GM23338 (cell line): ENCODE measurements around the gene FOXP1. TPM values are rescaled to one million over a fixed set of nuclear protein-coding genes. Genes with fewer than 3 reads are reported as not detected.

Experiments used
- ATAC-seq: fragments of 200-7000 bp; cut with Tn5 transposase; 3 replicates; pipeline ENCODE4 v1.9.1; 2020
- DNase-seq: peaks from one replicate; pipeline ENCODE4 v3.0.0-alpha.2; 2015; ENCODE audit warnings: low spot score
- H2AFZ ChIP-seq: fragments of 200-600 bp; sonication (generic); 2 replicates; pipeline ENCODE4 v1.8.0; 2016; ENCODE audit warnings: antibody characterized with exemption, mild to moderate bottlenecking, moderate library complexity
- H3F3A ChIP-seq: fragments of 200-600 bp; sonication (generic); replicated peaks from 2 replicates; pipeline ENCODE4 v1.8.0; 2017; ENCODE audit warnings: antibody characterized with exemption, mixed run types, low read depth
- H3K27ac ChIP-seq: fragments of 200-600 bp; sonication (generic); 2 replicates; pipeline ENCODE4 v1.6.1; 2016; ENCODE audit warnings: low read depth
- H3K27me3 ChIP-seq: fragments of 200-600 bp; sonication (generic); 2 replicates; pipeline ENCODE4 v1.8.0; 2016; ENCODE audit warnings: mild to moderate bottlenecking, mixed run types, moderate library complexity; ENCODE audit not compliant: insufficient read depth
- H3K36me3 ChIP-seq: fragments of 200-600 bp; sonication (generic); 2 replicates; pipeline ENCODE4 v1.8.0; 2016; ENCODE audit warnings: mild to moderate bottlenecking; ENCODE audit not compliant: insufficient read depth
- H3K4me1 ChIP-seq: fragments of 200-600 bp; sonication (generic); 2 replicates; pipeline ENCODE4 v1.8.0; 2016; ENCODE audit warnings: mild to moderate bottlenecking, moderate library complexity; ENCODE audit not compliant: insufficient read depth
- H3K4me2 ChIP-seq: fragments of 200-600 bp; sonication (generic); 2 replicates; pipeline ENCODE4 v1.7.1; 2017; ENCODE audit warnings: mixed run types
- H3K4me3 ChIP-seq: fragments of 200-600 bp; sonication (generic); 2 replicates; pipeline ENCODE4 v1.6.1; 2016; ENCODE audit warnings: mixed run types
- H3K79me2 ChIP-seq: fragments of 200-600 bp; sonication (generic); replicated peaks from 2 replicates; pipeline ENCODE4 v1.8.0; 2017; ENCODE audit warnings: mild to moderate bottlenecking; ENCODE audit not compliant: insufficient read depth
- H3K9me2 ChIP-seq: fragments of 200-600 bp; sonication (generic); 2 replicates; pipeline ENCODE4 v1.8.0; 2017; ENCODE audit not compliant: insufficient read depth
- H4K20me1 ChIP-seq: fragments of 200-600 bp; sonication (generic); replicated peaks from 2 replicates; pipeline ENCODE4 v1.8.0; 2017; ENCODE audit warnings: mild to moderate bottlenecking; ENCODE audit not compliant: insufficient read depth
- H3K27ac Mint-ChIP-seq: 2 replicates; pipeline ENCODE4 v1.8.0; 2020; ENCODE audit warnings: inconsistent platforms, mild to moderate bottlenecking, moderate library complexity, mixed read lengths
- H3K27me3 Mint-ChIP-seq: 3 replicates; pipeline ENCODE4 v1.8.0; 2022; ENCODE audit warnings: low read depth, mild to moderate bottlenecking, moderate library complexity, mixed read lengths, inconsistent platforms; ENCODE audit not compliant: insufficient read depth, poor library complexity
- H3K36me3 Mint-ChIP-seq: 3 replicates; pipeline ENCODE4 v1.8.0; 2021; ENCODE audit warnings: low read depth, mild to moderate bottlenecking, inconsistent platforms, moderate library complexity, mixed read lengths
- H3K4me1 Mint-ChIP-seq: 3 replicates; pipeline ENCODE4 v1.8.0; 2020; ENCODE audit warnings: mild to moderate bottlenecking, inconsistent platforms, mixed read lengths
- H3K4me3 Mint-ChIP-seq: 3 replicates; pipeline ENCODE4 v1.8.0; 2021; ENCODE audit warnings: moderate library complexity, mild to moderate bottlenecking, inconsistent platforms, mixed read lengths
- H3K9me3 Mint-ChIP-seq: 3 replicates; pipeline ENCODE4 v1.8.0; 2020; ENCODE audit warnings: moderate library complexity, mild to moderate bottlenecking, inconsistent platforms, mixed read lengths
- CREB1 ChIP-seq: fragments of 250-450 bp; sonication (Bioruptor Pico); IDR thresholded peaks from 2 replicates; pipeline ENCODE4 v1.5.0; 2020; ENCODE audit warnings: low read depth, mild to moderate bottlenecking, moderate library complexity
- EZH2 ChIP-seq: fragments of 200-600 bp; sonication (generic); IDR thresholded peaks from one replicate; pipeline ENCODE4 v1.8.0; 2017; ENCODE audit warnings: antibody characterized with exemption, mild to moderate bottlenecking, low read depth; ENCODE audit not compliant: unreplicated experiment
- EZH2phosphoT487 ChIP-seq: fragments of 200-600 bp; sonication (generic); IDR thresholded peaks from one replicate; pipeline ENCODE4 v1.8.1; 2018; ENCODE audit warnings: antibody characterized with exemption; ENCODE audit not compliant: unreplicated experiment
- JUNB ChIP-seq: IDR thresholded peaks from one replicate; pipeline ENCODE4 v1.6.1; 2016; ENCODE audit warnings: antibody characterized with exemption; ENCODE audit not compliant: unreplicated experiment
- NANOG ChIP-seq: IDR thresholded peaks from 2 replicates; pipeline ENCODE4 v1.6.1; 2016; ENCODE audit warnings: antibody characterized with exemption, borderline replicate concordance
- POLR2AphosphoS5 ChIP-seq: IDR thresholded peaks from 2 replicates; pipeline ENCODE4 v1.6.1; 2016; ENCODE audit warnings: antibody characterized with exemption, low read depth
- STAT1 ChIP-seq: IDR thresholded peaks from one replicate; pipeline ENCODE4 v1.6.1; 2016; ENCODE audit warnings: antibody characterized with exemption; ENCODE audit not compliant: unreplicated experiment
- ZNF114 ChIP-seq: fragments of 250-450 bp; sonication (Bioruptor Pico); IDR thresholded peaks from 2 replicates; pipeline ENCODE4 v1.5.0; 2020; ENCODE audit warnings: mild to moderate bottlenecking, moderate library complexity
- ZNF331 ChIP-seq: fragments of 250-450 bp; sonication (Bioruptor Pico); IDR thresholded peaks from 2 replicates; pipeline ENCODE4 v1.5.0; 2020; ENCODE audit warnings: low read depth, mild to moderate bottlenecking, moderate library complexity
- polyA plus RNA-seq: library from polyadenylated mRNA; unstranded; fragments of >200 nt; fragmentation: Nextera tagmentation; extraction: Ambion mirVana; gene quantifications from 2 replicates; pipeline ENCODE4 v1.2.1, GENCODE V29; 2016
- total RNA-seq: library from RNA; depleted of rRNA; stranded (reverse); fragments of >200 nt; shearing (Covaris generic); gene quantifications from 2 replicates; pipeline ENCODE4 v1.2.3, GENCODE V29; 2014
- TF ChIP-seq, protein P1 (sequence below): IDR thresholded peaks from one replicate; pipeline ENCODE4 v1.6.1; 2018; ENCODE audit warnings: antibody characterized with exemption; ENCODE audit not compliant: unreplicated experiment
- TF ChIP-seq, protein P2 (sequence below): IDR thresholded peaks from 2 replicates; pipeline ENCODE4 v1.6.1; 2016; ENCODE audit warnings: antibody characterized with exemption
- TF ChIP-seq, protein P3 (sequence below), 2 experiments: fragments of 200-600 bp in 1 of 2; sonication (generic) in 1 of 2; conservative IDR thresholded peaks; 2 replicates each; pipeline versions ENCODE4 v1.5.1 to v1.6.1; 2016 to 2017; ENCODE audit warnings: antibody characterized with exemption in 2 of 2, low read depth in 2 of 2, mild to moderate bottlenecking in 2 of 2, moderate library complexity in 1 of 2
- TF ChIP-seq, protein P4 (sequence below): fragments of 250-450 bp; sonication (Bioruptor Pico); IDR thresholded peaks from 2 replicates; pipeline ENCODE4 v1.5.0; 2020; ENCODE audit warnings: mild to moderate bottlenecking, moderate library complexity

FOXP1 gene
- total and polyA plus RNA-seq, 2 experiments from 2014 or later: 32.9 to 35.5 TPM

DNA sequence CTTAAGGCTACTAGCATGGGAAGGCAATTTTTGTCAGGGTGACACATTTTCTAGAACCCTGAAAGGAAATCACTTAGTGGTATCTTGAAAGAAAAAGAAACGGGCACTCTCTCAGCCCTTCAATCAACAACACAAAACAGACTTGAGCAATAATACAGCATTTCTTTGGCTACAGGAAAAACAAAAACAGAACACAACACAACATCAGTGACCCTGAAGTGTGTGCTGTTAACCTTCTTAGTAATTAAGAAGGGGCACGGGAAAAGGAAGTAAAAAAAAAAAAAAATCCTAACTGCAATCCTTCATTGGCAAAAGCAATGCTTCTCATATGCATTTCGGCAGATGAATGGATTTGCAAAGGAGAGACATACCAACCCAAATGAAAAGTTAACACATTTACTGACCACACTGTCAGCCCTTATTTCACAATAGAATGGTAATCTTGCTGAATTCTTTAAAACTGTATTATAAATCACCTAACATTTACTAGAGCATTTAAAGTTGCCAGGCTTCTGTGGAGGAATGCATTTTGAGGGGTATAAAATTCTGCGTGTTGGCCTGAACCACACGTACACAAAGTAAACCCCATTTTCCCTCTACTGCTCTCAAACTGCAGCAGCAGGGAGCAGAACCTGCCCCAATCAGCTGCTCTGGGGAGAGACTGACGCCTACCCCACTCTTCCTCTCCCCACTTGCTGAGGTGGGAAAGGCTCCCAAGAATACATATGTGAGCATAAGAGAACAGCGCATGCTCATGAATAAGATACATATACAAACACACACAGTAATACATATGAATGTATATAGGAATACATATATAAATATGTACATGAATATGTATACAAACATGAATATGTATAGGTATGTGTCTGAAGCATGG, 198.5 kb downstream of the FOXP1 start:
- H3K4me3 Mint-ChIP-seq: no peak overlapping the region
- peaks cover 37% of the 10 kb centered on the region for H3K4me1 ChIP-seq
- no peaks in the 10 kb centered on the region for H3K9me3 Mint-ChIP-seq
- no peaks in the 10 kb centered on the region; the same call in 1 of the 2 replicates for H3K36me3 ChIP-seq
- H3K4me3 ChIP-seq: no peak overlapping the region
- peak overlapping the region; percentile 23 for H3K27ac ChIP-seq
- 0 out of 2 replicates have a peak, but pooled peaks cover 3% of the 10 kb centered on the region for H3F3A ChIP-seq
- H3K79me2 ChIP-seq: no peaks in the 10 kb centered on the region
- peak overlapping the region; percentile 13; the same call in 1 of the 2 replicates for H3K4me2 ChIP-seq
- no peak for TF ChIP-seq POLR2AphosphoS5
- no peak for TF ChIP-seq ZNF114
- TF ChIP-seq CREB1 (CRISPR knock-in tag): no peak
- no peak for TF ChIP-seq EZH2phosphoT487
- TF ChIP-seq, protein P1, sequence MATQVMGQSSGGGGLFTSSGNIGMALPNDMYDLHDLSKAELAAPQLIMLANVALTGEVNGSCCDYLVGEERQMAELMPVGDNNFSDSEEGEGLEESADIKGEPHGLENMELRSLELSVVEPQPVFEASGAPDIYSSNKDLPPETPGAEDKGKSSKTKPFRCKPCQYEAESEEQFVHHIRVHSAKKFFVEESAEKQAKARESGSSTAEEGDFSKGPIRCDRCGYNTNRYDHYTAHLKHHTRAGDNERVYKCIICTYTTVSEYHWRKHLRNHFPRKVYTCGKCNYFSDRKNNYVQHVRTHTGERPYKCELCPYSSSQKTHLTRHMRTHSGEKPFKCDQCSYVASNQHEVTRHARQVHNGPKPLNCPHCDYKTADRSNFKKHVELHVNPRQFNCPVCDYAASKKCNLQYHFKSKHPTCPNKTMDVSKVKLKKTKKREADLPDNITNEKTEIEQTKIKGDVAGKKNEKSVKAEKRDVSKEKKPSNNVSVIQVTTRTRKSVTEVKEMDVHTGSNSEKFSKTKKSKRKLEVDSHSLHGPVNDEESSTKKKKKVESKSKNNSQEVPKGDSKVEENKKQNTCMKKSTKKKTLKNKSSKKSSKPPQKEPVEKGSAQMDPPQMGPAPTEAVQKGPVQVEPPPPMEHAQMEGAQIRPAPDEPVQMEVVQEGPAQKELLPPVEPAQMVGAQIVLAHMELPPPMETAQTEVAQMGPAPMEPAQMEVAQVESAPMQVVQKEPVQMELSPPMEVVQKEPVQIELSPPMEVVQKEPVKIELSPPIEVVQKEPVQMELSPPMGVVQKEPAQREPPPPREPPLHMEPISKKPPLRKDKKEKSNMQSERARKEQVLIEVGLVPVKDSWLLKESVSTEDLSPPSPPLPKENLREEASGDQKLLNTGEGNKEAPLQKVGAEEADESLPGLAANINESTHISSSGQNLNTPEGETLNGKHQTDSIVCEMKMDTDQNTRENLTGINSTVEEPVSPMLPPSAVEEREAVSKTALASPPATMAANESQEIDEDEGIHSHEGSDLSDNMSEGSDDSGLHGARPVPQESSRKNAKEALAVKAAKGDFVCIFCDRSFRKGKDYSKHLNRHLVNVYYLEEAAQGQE: no peak
- no peak for TF ChIP-seq JUNB
- no peak for TF ChIP-seq EZH2
- no peak for TF ChIP-seq STAT1
- TF ChIP-seq, protein P2, sequence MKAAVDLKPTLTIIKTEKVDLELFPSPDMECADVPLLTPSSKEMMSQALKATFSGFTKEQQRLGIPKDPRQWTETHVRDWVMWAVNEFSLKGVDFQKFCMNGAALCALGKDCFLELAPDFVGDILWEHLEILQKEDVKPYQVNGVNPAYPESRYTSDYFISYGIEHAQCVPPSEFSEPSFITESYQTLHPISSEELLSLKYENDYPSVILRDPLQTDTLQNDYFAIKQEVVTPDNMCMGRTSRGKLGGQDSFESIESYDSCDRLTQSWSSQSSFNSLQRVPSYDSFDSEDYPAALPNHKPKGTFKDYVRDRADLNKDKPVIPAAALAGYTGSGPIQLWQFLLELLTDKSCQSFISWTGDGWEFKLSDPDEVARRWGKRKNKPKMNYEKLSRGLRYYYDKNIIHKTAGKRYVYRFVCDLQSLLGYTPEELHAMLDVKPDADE: no peak
- TF ChIP-seq, protein P3, sequence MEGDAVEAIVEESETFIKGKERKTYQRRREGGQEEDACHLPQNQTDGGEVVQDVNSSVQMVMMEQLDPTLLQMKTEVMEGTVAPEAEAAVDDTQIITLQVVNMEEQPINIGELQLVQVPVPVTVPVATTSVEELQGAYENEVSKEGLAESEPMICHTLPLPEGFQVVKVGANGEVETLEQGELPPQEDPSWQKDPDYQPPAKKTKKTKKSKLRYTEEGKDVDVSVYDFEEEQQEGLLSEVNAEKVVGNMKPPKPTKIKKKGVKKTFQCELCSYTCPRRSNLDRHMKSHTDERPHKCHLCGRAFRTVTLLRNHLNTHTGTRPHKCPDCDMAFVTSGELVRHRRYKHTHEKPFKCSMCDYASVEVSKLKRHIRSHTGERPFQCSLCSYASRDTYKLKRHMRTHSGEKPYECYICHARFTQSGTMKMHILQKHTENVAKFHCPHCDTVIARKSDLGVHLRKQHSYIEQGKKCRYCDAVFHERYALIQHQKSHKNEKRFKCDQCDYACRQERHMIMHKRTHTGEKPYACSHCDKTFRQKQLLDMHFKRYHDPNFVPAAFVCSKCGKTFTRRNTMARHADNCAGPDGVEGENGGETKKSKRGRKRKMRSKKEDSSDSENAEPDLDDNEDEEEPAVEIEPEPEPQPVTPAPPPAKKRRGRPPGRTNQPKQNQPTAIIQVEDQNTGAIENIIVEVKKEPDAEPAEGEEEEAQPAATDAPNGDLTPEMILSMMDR (conservative IDR thresholded peaks at IDR 0.05; ENCODE audit: low read depth in 2 of 2): no peak
- TF ChIP-seq, protein P4, sequence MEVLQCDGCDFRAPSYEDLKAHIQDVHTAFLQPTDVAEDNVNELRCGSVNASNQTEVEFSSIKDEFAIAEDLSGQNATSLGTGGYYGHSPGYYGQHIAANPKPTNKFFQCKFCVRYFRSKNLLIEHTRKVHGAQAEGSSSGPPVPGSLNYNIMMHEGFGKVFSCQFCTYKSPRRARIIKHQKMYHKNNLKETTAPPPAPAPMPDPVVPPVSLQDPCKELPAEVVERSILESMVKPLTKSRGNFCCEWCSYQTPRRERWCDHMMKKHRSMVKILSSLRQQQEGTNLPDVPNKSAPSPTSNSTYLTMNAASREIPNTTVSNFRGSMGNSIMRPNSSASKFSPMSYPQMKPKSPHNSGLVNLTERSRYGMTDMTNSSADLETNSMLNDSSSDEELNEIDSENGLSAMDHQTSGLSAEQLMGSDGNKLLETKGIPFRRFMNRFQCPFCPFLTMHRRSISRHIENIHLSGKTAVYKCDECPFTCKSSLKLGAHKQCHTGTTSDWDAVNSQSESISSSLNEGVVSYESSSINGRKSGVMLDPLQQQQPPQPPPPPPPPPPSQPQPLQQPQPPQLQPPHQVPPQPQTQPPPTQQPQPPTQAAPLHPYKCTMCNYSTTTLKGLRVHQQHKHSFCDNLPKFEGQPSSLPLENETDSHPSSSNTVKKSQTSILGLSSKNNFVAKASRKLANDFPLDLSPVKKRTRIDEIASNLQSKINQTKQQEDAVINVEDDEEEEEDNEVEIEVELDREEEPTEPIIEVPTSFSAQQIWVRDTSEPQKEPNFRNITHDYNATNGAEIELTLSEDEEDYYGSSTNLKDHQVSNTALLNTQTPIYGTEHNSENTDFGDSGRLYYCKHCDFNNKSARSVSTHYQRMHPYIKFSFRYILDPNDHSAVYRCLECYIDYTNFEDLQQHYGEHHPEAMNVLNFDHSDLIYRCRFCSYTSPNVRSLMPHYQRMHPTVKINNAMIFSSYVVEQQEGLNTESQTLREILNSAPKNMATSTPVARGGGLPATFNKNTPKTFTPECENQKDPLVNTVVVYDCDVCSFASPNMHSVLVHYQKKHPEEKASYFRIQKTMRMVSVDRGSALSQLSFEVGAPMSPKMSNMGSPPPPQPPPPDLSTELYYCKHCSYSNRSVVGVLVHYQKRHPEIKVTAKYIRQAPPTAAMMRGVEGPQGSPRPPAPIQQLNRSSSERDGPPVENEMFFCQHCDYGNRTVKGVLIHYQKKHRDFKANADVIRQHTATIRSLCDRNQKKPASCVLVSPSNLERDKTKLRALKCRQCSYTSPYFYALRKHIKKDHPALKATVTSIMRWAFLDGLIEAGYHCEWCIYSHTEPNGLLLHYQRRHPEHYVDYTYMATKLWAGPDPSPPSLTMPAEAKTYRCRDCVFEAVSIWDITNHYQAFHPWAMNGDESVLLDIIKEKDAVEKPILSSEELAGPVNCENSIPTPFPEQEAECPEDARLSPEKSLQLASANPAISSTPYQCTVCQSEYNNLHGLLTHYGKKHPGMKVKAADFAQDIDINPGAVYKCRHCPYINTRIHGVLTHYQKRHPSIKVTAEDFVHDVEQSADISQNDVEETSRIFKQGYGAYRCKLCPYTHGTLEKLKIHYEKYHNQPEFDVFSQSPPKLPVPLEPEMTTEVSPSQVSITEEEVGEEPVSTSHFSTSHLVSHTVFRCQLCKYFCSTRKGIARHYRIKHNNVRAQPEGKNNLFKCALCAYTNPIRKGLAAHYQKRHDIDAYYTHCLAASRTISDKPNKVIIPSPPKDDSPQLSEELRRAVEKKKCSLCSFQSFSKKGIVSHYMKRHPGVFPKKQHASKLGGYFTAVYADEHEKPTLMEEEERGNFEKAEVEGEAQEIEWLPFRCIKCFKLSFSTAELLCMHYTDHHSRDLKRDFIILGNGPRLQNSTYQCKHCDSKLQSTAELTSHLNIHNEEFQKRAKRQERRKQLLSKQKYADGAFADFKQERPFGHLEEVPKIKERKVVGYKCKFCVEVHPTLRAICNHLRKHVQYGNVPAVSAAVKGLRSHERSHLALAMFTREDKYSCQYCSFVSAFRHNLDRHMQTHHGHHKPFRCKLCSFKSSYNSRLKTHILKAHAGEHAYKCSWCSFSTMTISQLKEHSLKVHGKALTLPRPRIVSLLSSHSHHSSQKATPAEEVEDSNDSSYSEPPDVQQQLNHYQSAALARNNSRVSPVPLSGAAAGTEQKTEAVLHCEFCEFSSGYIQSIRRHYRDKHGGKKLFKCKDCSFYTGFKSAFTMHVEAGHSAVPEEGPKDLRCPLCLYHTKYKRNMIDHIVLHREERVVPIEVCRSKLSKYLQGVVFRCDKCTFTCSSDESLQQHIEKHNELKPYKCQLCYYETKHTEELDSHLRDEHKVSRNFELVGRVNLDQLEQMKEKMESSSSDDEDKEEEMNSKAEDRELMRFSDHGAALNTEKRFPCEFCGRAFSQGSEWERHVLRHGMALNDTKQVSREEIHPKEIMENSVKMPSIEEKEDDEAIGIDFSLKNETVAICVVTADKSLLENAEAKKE (CRISPR knock-in tag): no peak
- no peak for TF ChIP-seq ZNF331 (CRISPR knock-in tag)
- TF ChIP-seq NANOG: no peak
- H3K27me3 ChIP-seq: no peaks in the 10 kb centered on the region
- H4K20me1 ChIP-seq: no peaks in the 10 kb centered on the region
- DNase-seq (no peak), ATAC-seq (peak; percentile 43)
- no peak overlapping the region for H2AFZ ChIP-seq
- peaks cover 6% of the 10 kb centered on the region; the same call in 1 of the 2 replicates for H3K9me2 ChIP-seq
- peak overlapping the region; percentile 70 for H3K27ac Mint-ChIP-seq
- 0 out of 3 replicates have a peak, but pooled peaks cover 2% of the 10 kb centered on the region for H3K36me3 Mint-ChIP-seq
- H3K27me3 Mint-ChIP-seq: peaks cover 2% of the 10 kb centered on the region
- H3K4me1 Mint-ChIP-seq: peaks cover 47% of the 10 kb centered on the region
